Stimulated activated CD8-positive, alpha-beta memory T cell treated with anti-CD3 and anti-CD28 coated beads, Interleukin-12 subunit alpha, Interleukin-12 subunit beta, amount 100 ng/mL, for 24 hours (primary cell): ENCODE measurements around the gene CES5A.
"Not testable (repeated sequence)": the region's sequence is repeated elsewhere in the genome, so short reads cannot be mapped to it uniquely, and the experiment has no call there.

Source experiments
- DNase-seq: peaks from one replicate; pipeline ENCODE4 v3.0.0-alpha.2; 2020; ENCODE audit errors: extremely low read depth

The CES5A gene

GRCh38 chr16:55873122-55873521 is 2.1 kb downstream of the CES5A start:
- DNase-seq, result no peak

GRCh38 chr16:55872130-55872529 is 3.0 kb downstream of the CES5A start:
- DNase-seq, result no peak

GRCh38 chr16:55871411-55872038 is 3.6 kb downstream of the CES5A start:
- DNase-seq, result no peak

GRCh38 chr16:55868980-55869379 is 6.2 kb downstream of the CES5A start:
- no peak for DNase-seq

- DNase-seq, result no peak
Measured at GRCh38 chr16:55868137-55868536, 7.0 kb downstream of the CES5A start.

GRCh38 chr16:55861288-55861687 is 13.9 kb downstream of the CES5A start:
- DNase-seq, result no peak

- DNase-seq, result not testable (repeated sequence)
Measured at GRCh38 chr16:55857650-55858049, 17.5 kb downstream of the CES5A start.

GRCh38 chr16:55856950-55857349 is 18.2 kb downstream of the CES5A start:
- no peak for DNase-seq

GRCh38 chr16:55853114-55853513 is 22.1 kb downstream of the CES5A start:
- DNase-seq, result no peak

GRCh38 chr16:55849536-55849935 is 25.6 kb downstream of the CES5A start:
- no peak for DNase-seq

- DNase-seq, result no peak
Measured at GRCh38 chr16:55846598-55847346, 28.4 kb downstream of the CES5A start.

- no peak for DNase-seq
Measured at GRCh38 chr16:55843105-55843395, 32.1 kb downstream of the CES5A start.

- DNase-seq, result no peak
Measured at GRCh38 chr16:55842369-55843104, 32.6 kb downstream of the CES5A start.

- DNase-seq, result no peak
Measured at GRCh38 chr16:55839115-55839514, 36.1 kb downstream of the CES5A start.

- DNase-seq, result no peak
Measured at GRCh38 chr16:55836158-55836611, 39.0 kb downstream of the CES5A start.

- DNase-seq, result no peak
Measured at GRCh38 chr16:55835581-55835980, 39.6 kb downstream of the CES5A start.

GRCh38 chr16:55835173-55835572 is 40.0 kb downstream of the CES5A start:
- not testable (repeated sequence) for DNase-seq

GRCh38 chr16:55834049-55834448 is 41.1 kb downstream of the CES5A start:
- no peak for DNase-seq

GRCh38 chr16:55832773-55833691 is 42.1 kb downstream of the CES5A start, which contains the start of gene CES1:
CES1 (minus strand) TSS chr16:55833096; CDS start chr16:55833055, 41 bp downstream.
- no peak for DNase-seq

GRCh38 chr16:55832425-55832772 is 42.8 kb downstream of the CES5A start:
- no peak for DNase-seq

GRCh38 chr16:55830658-55831294 is 44.4 kb downstream of the CES5A start:
- DNase-seq, result no peak
